K562 (cell line): ENCODE measurements around the gene SFPQ. TPM values are rescaled to one million over a fixed set of nuclear protein-coding genes. Genes with fewer than 3 reads are reported as not detected.

ENCODE experiments used
- CC2D1A ChIP-seq: fragments of 450-650 bp; IDR thresholded peaks from 2 replicates; pipeline ENCODE4 v1.6.1; 2017; ENCODE audit warnings: mild to moderate bottlenecking
- CREBBP ChIP-seq: IDR thresholded peaks from one replicate; pipeline ENCODE4 v1.6.1; 2012; ENCODE audit warnings: low read depth, mild to moderate bottlenecking, control low read depth, inconsistent platforms, low read length
- ILF3 ChIP-seq: fragments of 450-650 bp; IDR thresholded peaks from 2 replicates; pipeline ENCODE4 v1.6.1; 2018; ENCODE audit warnings: antibody characterized with exemption, mild to moderate bottlenecking, moderate library complexity, borderline replicate concordance
- KLF13 ChIP-seq: fragments of 450-650 bp; IDR thresholded peaks from 2 replicates; pipeline ENCODE4 v1.6.1; 2016; ENCODE audit warnings: missing genetic modification characterization, low read depth, mild to moderate bottlenecking, missing compliant biosample characterization, moderate library complexity, borderline replicate concordance
- MTA3 ChIP-seq: fragments of 450-650 bp; formaldehyde crosslinking; IDR thresholded peaks from 2 replicates; pipeline ENCODE4 v1.6.1; 2017; ENCODE audit warnings: mild to moderate bottlenecking, borderline replicate concordance
- NCOA6 ChIP-seq: fragments of 450-650 bp; IDR thresholded peaks from 2 replicates; pipeline ENCODE4 v1.6.1; 2017; ENCODE audit warnings: mild to moderate bottlenecking
- NKRF ChIP-seq: fragments of 450-650 bp; IDR thresholded peaks from 2 replicates; pipeline ENCODE4 v1.6.1; 2016; ENCODE audit warnings: borderline replicate concordance
- PHF20 ChIP-seq: fragments of 450-650 bp; IDR thresholded peaks from 2 replicates; pipeline ENCODE4 v1.6.1; 2018; ENCODE audit not compliant: partially characterized antibody
- SMARCA4 ChIP-seq: fragments of 450-650 bp; IDR thresholded peaks from 2 replicates; pipeline ENCODE4 v1.6.1; 2016
- SREBF2 ChIP-seq: sonication (generic); formaldehyde crosslinking; IDR thresholded peaks from 2 replicates; pipeline ENCODE4 v1.4.0; 2020; ENCODE audit warnings: mild to moderate bottlenecking, missing genetic modification reagents
- SRSF9 ChIP-seq: fragments of 200-400 bp; formaldehyde crosslinking; IDR thresholded peaks from 2 replicates; pipeline ENCODE4 v1.6.1; 2017; ENCODE audit warnings: low read depth, low read length, borderline replicate concordance
- TEAD2 ChIP-seq: fragments of 450-650 bp; IDR thresholded peaks from 2 replicates; pipeline ENCODE4 v1.6.1; 2016; ENCODE audit warnings: missing genetic modification characterization, control low read depth, missing compliant biosample characterization
- THRB ChIP-seq: fragments of 450-650 bp; formaldehyde crosslinking; conservative IDR thresholded peaks from 2 replicates; pipeline ENCODE4 v1.4.0; 2022; ENCODE audit warnings: mild to moderate bottlenecking, missing genetic modification characterization
- ZBTB11 ChIP-seq, 3 experiments: fragments of 200-800 bp in 1 of 3; fragments of 250-450 bp in 1 of 3; fragments of 450-650 bp in 1 of 3; sonication (Bioruptor Pico) in 1 of 3; sonication (Bioruptor generic) in 1 of 3; formaldehyde crosslinking in 1 of 3; IDR thresholded peaks; 2 replicates each; pipeline versions ENCODE4 v1.6.1 to v1.8.0; 2016 to 2022; ENCODE audit warnings: mild to moderate bottlenecking in 2 of 3, missing genetic modification characterization in 2 of 3, missing compliant biosample characterization in 1 of 3, moderate library complexity in 1 of 3
- ZNF124 ChIP-seq: sonication (generic); formaldehyde crosslinking; IDR thresholded peaks from 2 replicates; pipeline ENCODE4 v1.8.1; 2022; ENCODE audit warnings: missing genetic modification reagents
- ZNF354B ChIP-seq: fragments of 250-450 bp; sonication (Bioruptor Pico); IDR thresholded peaks from 2 replicates; pipeline ENCODE4 v1.4.0; 2020
- ZNF507 ChIP-seq: conservative IDR thresholded peaks from 2 replicates; pipeline ENCODE4 v1.6.1; 2017; ENCODE audit warnings: missing genetic modification characterization, missing compliant biosample characterization
- ZNF518B ChIP-seq: fragments of 250-450 bp; sonication (Bioruptor Pico); IDR thresholded peaks from 2 replicates; pipeline ENCODE4 v1.5.0; 2021; ENCODE audit warnings: mild to moderate bottlenecking, moderate library complexity
- ZNF589 ChIP-seq: fragments of 200-800 bp; sonication (Bioruptor generic); IDR thresholded peaks from 2 replicates; pipeline ENCODE4 v1.6.1; 2016; ENCODE audit warnings: low read depth, missing genetic modification characterization, missing compliant biosample characterization
- polyA plus RNA-seq, 8 experiments: library from polyadenylated mRNA; depleted of rRNA in 4 of 8; stranded (reverse) in 5 of 8; unstranded in 3 of 8; fragments of >200 nt; fragmentation: Nextera tagmentation in 2 of 8; fragmentation: Illumina TruSeq in 1 of 8; extraction: Ambion mirVana in 2 of 8; extraction: Trizol in 1 of 8; gene quantifications; 2 replicates each; pipeline versions ENCODE4 v1.2.1 to v1.2.3, GENCODE V29; 2011 to 2014; ENCODE audit warnings: inconsistent platforms in 1 of 8, missing spikeins in 1 of 8
- total RNA-seq, 7 experiments: library from RNA; depleted of rRNA in 6 of 7; stranded (reverse); fragments of >200 nt in 6 of 7; fragmentation: Illumina TruSeq in 2 of 7; extraction: Trizol in 2 of 7; gene quantifications; 2 replicates each; pipeline versions ENCODE4 v1.2.1 to v1.2.3, GENCODE V29; 2011 to 2021; ENCODE audit warnings: low replicate concordance in 1 of 7

The SFPQ gene
- total and polyA plus RNA-seq, 9 of the 15 experiments (the other 6 are each of a cell fraction or from before 2014, with no cell fraction given): 69.7 to 562 (median 399) TPM

- TF ChIP-seq THRB (CRISPR knock-in tag) (peak; percentile 30; the same call in 1 of the 2 replicates), SREBF2 (CRISPR knock-in tag) (no peak), ZNF589 (no peak), ZNF518B (no peak), CC2D1A (no peak), MTA3 (no peak), KLF13 (tag) (no peak), CREBBP (no peak), SMARCA4 (no peak), ILF3 (0 out of 2 replicates have a peak, but pooled peaks have one; percentile 7), ZNF124 (CRISPR knock-in tag) (no peak), PHF20 (no peak), TEAD2 (no peak), ZNF354B (CRISPR knock-in tag) (no peak), ZNF507 (tag) (no peak), ZBTB11 (CRISPR knock-in tag; IDR thresholded peaks at IDR 0.05) (no peak), SRSF9 (no peak), NKRF (no peak), NCOA6 (no peak)
Measured at GRCh38 chr1:35186239-35186638, 6.7 kb downstream of the SFPQ start (continued).
